ENCODE measurements around the gene JARID2.
A peak's percentile ranks its signal among the peaks of the same experiment; 100 is the strongest.

Gene JARID2

GRCh38 chr6:15382712-15383111 lies 136.8 kb downstream of the JARID2 start:
- DNase-seq = no peak

- no peak for DNase-seq
Measured at GRCh38 chr6:15384901-15385300, 139.0 kb downstream of the JARID2 start.

GRCh38 chr6:15385521-15385920 lies 139.7 kb downstream of the JARID2 start:
- DNase-seq = no peak

GRCh38 chr6:15386110-15386755 lies 140.4 kb downstream of the JARID2 start:
- DNase-seq = no peak

GRCh38 chr6:15386756-15387112 lies 140.9 kb downstream of the JARID2 start:
- DNase-seq = no peak

GRCh38 chr6:15387118-15387517 lies 141.2 kb downstream of the JARID2 start:
- DNase-seq = peak in 1 of 5 donors; percentile 55

GRCh38 chr6:15389084-15389764 lies 143.4 kb downstream of the JARID2 start:
- no peak for DNase-seq

- DNase-seq = no peak
Measured at GRCh38 chr6:15389765-15390723, 144.2 kb downstream of the JARID2 start.

GRCh38 chr6:15391500-15391899 lies 145.6 kb downstream of the JARID2 start:
- no peak for DNase-seq

GRCh38 chr6:15392182-15392581 lies 146.3 kb downstream of the JARID2 start:
- DNase-seq = no peak

- DNase-seq = no peak
Measured at GRCh38 chr6:15393605-15394004, 147.7 kb downstream of the JARID2 start.

GRCh38 chr6:15395087-15395486 lies 149.2 kb downstream of the JARID2 start:
- no peak for DNase-seq

GRCh38 chr6:15396808-15397207 lies 150.9 kb downstream of the JARID2 start:
- DNase-seq = no peak

- DNase-seq = peak in 1 of 5 donors; percentile 48
Measured at GRCh38 chr6:15398633-15399275, 152.9 kb downstream of the JARID2 start.

- no peak for DNase-seq
Measured at GRCh38 chr6:15399641-15400470, 154.0 kb downstream of the JARID2 start.

- peak in 2 of 5 donors; percentile 3 to 51 for DNase-seq
Measured at GRCh38 chr6:15400572-15401004, 154.7 kb downstream of the JARID2 start.

- DNase-seq = no peak
Measured at GRCh38 chr6:15401120-15401519, 155.3 kb downstream of the JARID2 start.

GRCh38 chr6:15401769-15402250 lies 155.9 kb downstream of the JARID2 start:
- DNase-seq = no peak

GRCh38 chr6:15402406-15403045 lies 156.7 kb downstream of the JARID2 start:
- DNase-seq = no peak

GRCh38 chr6:15403094-15403755 lies 157.4 kb downstream of the JARID2 start:
- DNase-seq = no peak

- no peak for DNase-seq
Measured at GRCh38 chr6:15404685-15404980, 158.8 kb downstream of the JARID2 start.
